GM18867 (cell line): Measurements from ENCODE around the gene NFATC1.

Source experiments
- ATAC-seq: cut with Tn5 transposase; IDR thresholded peaks from one replicate; pipeline ENCODE4 v1.9.1; 2021; ENCODE audit warnings: mild to moderate bottlenecking, moderate library complexity; ENCODE audit not compliant: unreplicated experiment

Gene NFATC1

GRCh38 chr18:79438898-79439627 is 43.3 kb downstream of the NFATC1 start:
- peak; percentile 40 for ATAC-seq

GRCh38 chr18:79439628-79440023 is 43.9 kb downstream of the NFATC1 start:
- no peak for ATAC-seq

GRCh38 chr18:79440316-79441110 is 44.8 kb downstream of the NFATC1 start:
- ATAC-seq: no peak

GRCh38 chr18:79441420-79441819 is 45.7 kb downstream of the NFATC1 start:
- ATAC-seq: no peak

DNA sequence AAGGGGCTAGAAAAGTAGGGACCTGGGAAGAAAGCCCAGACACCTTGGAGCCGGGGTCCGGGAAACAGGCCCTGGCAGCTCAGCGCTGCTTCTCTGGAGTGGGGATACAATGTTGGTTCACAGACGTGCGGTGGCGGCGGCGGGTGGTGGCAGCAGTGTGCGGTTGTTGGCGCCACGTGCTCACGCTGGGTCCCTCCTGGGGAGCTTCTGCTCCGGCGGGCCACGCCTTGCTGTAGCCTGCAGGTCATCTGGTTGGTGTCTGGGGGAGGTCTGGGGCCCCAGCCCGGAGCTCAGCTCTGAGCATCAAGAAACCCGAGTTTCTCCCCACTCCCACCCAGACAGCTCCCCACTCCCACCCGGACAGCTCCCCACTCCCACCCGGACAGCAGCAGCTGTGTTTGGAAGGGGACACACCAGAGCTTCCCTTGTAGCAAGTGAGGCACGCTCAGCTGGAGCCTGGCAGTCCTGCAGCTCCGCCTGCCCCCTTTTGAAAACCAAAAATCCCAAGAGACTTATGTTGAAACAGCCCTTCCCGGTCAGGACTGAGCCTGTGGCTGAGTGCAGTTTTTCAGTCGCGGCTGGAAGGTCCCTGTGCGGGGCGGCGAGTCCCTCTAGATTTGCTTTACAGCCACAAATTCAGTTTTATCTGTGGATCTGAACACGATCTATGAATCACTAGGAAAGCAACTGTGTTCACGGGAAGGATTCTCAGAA is 46.9 kb downstream of the NFATC1 start:
- ATAC-seq: no peak

- ATAC-seq: no peak
Observed at GRCh38 chr18:79445221-79445620, 49.5 kb downstream of the NFATC1 start.

DNA sequence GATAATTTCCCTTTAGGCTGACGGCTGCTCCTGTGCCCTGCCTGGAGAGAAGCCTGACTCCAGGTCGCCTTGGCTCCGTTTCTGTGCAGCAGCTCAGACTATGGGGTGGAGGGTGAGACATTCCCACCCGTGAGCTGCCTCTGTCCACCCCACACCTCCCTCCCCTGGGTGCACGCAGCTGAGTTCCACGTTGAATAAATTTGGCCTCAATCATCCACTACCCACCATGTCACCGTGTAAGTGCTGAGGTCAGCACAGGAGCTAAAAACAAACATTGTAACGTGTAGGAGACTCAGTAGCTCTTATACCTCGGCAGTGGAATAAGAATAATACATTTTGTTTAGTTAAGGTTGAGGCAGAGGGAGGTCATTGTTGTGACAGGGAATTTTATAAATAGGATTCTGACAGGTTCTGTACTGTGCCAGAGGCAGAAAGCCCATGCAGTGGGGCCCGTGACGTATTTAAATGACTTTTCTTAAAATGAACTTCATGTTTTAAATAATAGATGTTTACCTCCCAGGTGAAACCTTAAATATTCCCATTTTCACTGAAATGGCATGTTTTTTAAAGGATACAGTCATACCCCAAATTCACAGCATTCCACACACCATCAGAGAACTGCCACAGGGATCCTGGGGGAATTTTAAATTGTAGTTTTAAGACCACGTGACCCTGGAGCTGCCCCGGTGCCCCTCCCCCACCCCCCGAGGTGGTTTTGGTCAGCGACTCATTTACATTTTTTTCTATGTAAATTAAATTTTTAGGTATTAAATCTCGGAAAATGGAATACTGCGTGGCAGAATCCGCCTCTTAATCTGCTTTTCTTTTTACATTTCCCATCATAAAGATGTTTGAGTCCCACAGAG is 50.2 kb downstream of the NFATC1 start:
- ATAC-seq: no peak

DNA sequence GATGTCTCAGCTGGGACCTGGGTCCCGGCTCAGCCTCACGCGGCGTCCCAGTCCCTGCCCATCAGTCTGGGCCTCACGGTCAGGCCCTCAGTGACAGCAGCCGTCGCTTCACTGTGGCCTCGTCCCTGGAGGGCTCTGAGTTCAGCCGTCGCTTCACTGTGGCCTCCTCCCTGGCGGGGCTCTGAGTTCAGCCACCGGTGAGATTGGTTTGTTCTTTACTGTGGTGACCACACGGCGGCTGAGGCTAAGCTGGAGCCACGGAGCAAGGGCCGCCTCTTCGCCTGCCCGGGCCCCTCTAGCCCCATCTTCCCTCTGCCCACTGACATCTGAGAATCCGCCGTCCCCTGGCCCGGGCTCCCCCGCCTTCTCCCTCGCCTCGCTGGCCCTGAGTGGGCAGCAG is 51.2 kb downstream of the NFATC1 start:
- no peak for ATAC-seq

DNA sequence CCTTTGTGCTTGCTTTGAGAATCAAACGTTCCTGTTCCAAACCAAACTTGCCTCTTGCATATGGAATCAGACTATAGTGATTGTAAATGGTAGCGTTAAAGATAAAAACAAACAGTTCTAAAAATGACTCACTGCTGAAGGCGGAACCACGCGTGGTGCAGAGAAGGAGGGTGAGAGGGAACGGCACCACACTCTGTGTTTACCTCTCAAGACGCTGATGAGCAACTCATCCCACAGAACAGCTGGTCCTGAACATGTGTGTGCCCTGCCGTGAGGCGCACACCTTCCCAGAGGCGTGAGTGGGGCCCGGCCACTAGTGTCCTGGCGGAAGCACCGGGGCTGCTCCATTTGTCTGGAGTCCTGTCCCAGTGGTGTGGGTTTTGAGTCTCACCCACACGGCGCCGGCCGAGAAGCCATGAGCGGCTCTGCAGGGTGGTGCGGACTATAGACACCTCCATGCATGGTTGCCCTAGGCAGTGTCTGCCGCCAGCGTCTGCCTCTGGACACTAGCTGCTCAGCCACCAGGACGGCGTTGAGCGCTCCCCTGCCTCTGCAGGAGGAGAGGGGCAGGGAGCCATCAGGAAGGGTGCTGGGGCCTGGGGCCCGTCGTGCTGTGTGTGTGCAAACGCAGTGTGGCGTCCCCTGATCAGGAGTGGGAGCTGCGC is 52.1 kb downstream of the NFATC1 start:
- ATAC-seq: peak; percentile 73

GRCh38 chr18:79448621-79449020 is 52.9 kb downstream of the NFATC1 start:
- ATAC-seq: no peak

GRCh38 chr18:79449551-79450288 is 54.0 kb downstream of the NFATC1 start:
- no peak for ATAC-seq

DNA sequence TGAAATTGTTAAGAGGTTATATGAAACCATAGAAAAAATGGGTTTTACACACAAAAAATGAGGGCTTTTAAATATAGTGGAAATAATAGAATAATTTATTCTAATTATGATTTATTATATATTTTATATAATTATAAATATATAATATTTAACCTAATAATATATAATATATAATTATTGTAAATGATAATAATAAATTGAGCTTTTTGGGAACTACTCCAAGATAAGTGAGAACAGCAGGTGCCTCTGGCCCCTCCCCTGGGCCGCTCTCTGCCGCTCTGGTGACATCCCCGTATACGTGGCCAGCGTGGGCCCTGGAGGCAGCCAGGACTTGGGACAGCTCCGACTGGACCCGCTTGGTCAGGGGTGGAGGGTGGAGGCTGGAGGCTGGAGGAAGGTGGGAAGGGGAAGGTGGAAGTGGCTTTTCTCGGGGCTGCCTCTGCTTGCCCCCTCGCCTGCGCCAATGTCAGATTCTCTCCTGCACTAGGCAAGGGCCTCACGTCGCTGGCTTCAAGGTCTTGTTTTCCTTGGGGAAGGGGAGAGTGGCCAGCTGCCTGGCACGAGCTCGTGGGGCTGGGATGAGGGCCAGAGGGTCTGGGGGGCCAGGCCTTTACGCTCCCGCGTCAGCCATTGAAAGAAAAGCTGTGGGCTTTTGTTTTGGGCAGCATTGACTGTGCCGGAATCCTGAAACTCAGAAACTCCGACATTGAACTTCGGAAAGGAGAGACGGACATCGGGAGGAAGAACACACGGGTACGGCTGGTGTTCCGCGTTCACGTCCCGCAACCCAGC is 54.8 kb downstream of the NFATC1 start:
- ATAC-seq: no peak

DNA sequence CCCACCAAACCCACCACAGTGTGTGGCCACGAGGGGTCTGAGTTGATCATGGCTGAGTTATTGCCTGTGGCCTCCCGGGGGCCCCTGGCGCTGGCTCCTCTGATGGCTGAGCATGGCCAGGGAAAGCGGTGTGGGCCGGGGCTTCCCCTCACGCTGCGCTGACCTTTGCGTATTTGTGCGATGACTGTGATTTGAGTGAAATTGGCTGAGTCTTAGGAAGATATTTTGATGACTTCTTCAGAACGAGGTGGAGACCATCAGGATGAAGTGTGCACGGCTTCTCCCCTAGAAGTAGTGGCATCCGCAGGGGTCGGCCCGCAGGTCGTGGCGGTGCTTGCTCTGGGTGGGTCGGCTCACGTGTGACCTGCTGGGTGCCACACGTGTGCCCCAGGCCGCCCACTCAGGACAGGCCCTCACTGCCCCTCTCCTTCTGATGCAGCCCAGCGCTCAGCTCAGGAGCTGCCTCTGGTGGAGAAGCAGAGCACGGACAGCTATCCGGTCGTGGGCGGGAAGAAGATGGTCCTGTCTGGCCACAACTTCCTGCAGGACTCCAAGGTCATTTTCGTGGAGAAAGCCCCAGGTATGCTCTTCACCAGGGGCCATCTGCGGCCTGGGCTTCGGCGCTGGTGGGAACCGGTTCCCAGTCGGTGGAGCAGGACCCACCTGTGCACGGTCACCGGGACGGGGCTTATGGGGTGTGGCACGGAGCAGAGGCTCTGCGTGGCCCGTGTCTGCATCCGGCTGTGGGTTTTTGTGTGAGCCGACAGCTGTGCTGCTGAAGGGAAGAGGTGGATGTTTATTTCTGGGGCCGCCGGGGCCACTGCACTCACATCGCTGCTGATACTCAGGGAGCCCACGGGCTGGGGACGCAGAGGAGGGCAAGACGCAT is 55.8 kb downstream of the NFATC1 start:
- no peak for ATAC-seq

GRCh38 chr18:79452190-79452990 is 56.7 kb downstream of the NFATC1 start:
- ATAC-seq: no peak

GRCh38 chr18:79452991-79453645 is 57.4 kb downstream of the NFATC1 start:
- no peak for ATAC-seq
